Stimulated activated naive B cell treated with anti-CD40 and anti-IgM and Interleukin-4, amounts not matched to agents 10 μg/mL and 1 μg/mL and 100 μg/mL, for 72 hours (primary cell): Measurements from ENCODE around the gene KRT23.
"Not testable (repeated sequence)": the region's sequence is repeated elsewhere in the genome, so short reads cannot be mapped to it uniquely, and the experiment has no call there.

ENCODE experiments used
- ATAC-seq, 2 donors: fragments of 150-1000 bp; cut with Tn5 transposase; replicated peaks; 2 replicates each; pipeline ENCODE4 v1.10.0; 2021; ENCODE audit warnings: moderate library complexity in 1 of 2
- DNase-seq: peaks from one replicate; pipeline ENCODE4 v3.0.0; 2021
- H3K27ac Mint-ChIP-seq: one replicate; pipeline ENCODE4 v1.8.0; 2022; ENCODE audit warnings: mild to moderate bottlenecking, mixed read lengths
- H3K27me3 Mint-ChIP-seq, 2 donors: one replicate each; pipeline ENCODE4 v1.8.0; 2022; ENCODE audit warnings: mixed read lengths in 2 of 2
- H3K36me3 Mint-ChIP-seq, 2 donors: one replicate each; pipeline ENCODE4 v1.8.0; 2022; ENCODE audit warnings: mixed read lengths in 2 of 2, mild to moderate bottlenecking in 1 of 2
- H3K4me1 Mint-ChIP-seq, 2 donors: one replicate each; pipeline ENCODE4 v1.8.0; 2022; ENCODE audit warnings: mixed read lengths in 2 of 2, mild to moderate bottlenecking in 1 of 2
- H3K4me3 Mint-ChIP-seq, 2 donors: one replicate each; pipeline ENCODE4 v1.8.0; 2022; ENCODE audit warnings: mild to moderate bottlenecking in 2 of 2, mixed read lengths in 2 of 2, moderate library complexity in 1 of 2
- H3K9me3 Mint-ChIP-seq, 2 donors: one replicate each; pipeline ENCODE4 v1.8.0; 2022; ENCODE audit warnings: mixed read lengths in 2 of 2, mild to moderate bottlenecking in 1 of 2

Gene KRT23

DNA sequence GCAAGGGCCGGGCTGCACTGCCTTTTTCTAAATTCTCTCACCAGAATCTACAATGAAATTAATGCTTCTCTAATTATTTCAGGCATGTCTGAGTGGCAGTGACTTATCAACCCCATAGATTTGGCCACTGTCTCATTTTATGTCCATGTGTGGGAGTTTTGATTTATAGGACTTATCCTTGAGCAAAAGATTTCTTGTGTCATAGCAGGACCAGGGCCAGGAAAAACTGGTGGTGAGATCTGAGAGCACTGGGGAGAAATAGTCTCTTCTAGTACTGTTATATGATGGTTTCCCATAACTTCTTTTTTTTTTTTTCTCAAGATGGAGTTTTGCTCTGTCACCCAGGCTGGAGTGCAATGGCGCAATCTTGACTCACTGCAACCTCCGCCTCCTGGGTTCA lies 1.5 kb upstream of the KRT23 start:
- no peak for ATAC-seq

DNA sequence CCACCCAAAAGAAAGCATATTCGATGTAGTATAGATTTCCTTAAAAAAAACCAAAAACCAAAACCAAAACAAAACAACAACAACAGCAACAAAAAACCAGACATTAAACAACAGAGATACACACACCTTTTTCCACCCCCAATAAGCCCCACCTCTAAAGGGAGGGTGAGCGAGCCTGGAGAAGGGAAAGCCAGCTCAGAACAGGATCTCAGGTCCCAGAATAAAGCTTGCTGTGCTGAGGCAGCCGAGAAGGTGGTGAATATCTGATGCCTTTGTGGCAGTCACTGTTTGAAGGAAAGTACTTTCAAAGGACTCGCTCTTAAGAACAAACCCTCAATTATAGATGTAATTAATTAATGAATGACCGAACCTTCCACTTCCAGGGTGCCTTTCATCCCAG lies 470 bp downstream of the KRT23 start:
- H3K27ac Mint-ChIP-seq, result no peak overlapping the region
- H3K4me3 Mint-ChIP-seq, result no peak overlapping the region
- H3K27me3 Mint-ChIP-seq, result peaks cover 14 to 45% of the 10 kb centered on the region in 2 donors
- ATAC-seq (no peak), DNase-seq (no peak)
- no peaks in the 10 kb centered on the region for H3K36me3 Mint-ChIP-seq
- peaks cover 0 to 4% of the 10 kb centered on the region in 2 donors for H3K4me1 Mint-ChIP-seq
- no peaks in the 10 kb centered on the region for H3K9me3 Mint-ChIP-seq

More for the DNA sequence above, 1.5 kb upstream of the KRT23 start:
- Mint-ChIP-seq H3K27ac (no peak overlapping the region), H3K36me3 (peaks cover 0 to 1% of the 10 kb centered on the region in 2 donors), H3K27me3 (peaks cover 22 to 62% of the 10 kb centered on the region in 2 donors), H3K4me1 (peaks cover 0 to 4% of the 10 kb centered on the region in 2 donors), H3K4me3 (no peak overlapping the region), H3K9me3 (peaks cover 3 to 6% of the 10 kb centered on the region in 2 donors)
- DNase-seq, result no peak

GRCh38 chr17:40936437-40936971 lies 942 bp downstream of the KRT23 start:
- Mint-ChIP-seq H3K9me3 (no peaks in the 10 kb centered on the region), H3K4me1 (peaks cover 0 to 4% of the 10 kb centered on the region in 2 donors), H3K27me3 (peaks cover 14 to 44% of the 10 kb centered on the region in 2 donors), H3K27ac (no peak overlapping the region), H3K4me3 (no peak overlapping the region), H3K36me3 (no peaks in the 10 kb centered on the region)
- ATAC-seq (no peak), DNase-seq (no peak)

DNA sequence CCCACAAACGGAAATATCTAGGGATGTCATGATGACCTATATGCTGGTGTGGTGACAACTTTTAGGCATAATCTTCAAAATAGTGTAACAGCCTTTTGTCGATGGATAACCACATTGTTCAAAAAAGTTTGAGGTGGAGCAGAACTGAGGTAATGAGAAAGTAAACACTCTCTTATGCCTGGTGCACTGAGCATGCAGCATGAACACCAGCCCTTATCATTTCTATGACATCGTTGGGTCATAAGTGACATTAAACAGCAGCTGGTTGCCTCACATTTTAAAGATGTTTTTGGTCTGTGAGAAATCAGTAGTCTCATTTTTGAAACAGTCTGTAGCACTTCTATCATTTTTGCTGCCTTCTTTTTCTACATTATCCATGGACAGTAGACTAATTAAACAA lies 1.8 kb downstream of the KRT23 start:
- no peaks in the 10 kb centered on the region for H3K36me3 Mint-ChIP-seq
- peaks cover 0 to 4% of the 10 kb centered on the region in 2 donors for H3K4me1 Mint-ChIP-seq
- peaks cover 14 to 44% of the 10 kb centered on the region in 2 donors for H3K27me3 Mint-ChIP-seq
- H3K4me3 Mint-ChIP-seq, result no peak overlapping the region
- no peaks in the 10 kb centered on the region for H3K9me3 Mint-ChIP-seq
- H3K27ac Mint-ChIP-seq, result no peak overlapping the region
- ATAC-seq, result no peak
- DNase-seq, result no peak

- Mint-ChIP-seq H3K36me3 (no peaks in the 10 kb centered on the region), H3K4me1 (peaks cover 0 to 4% of the 10 kb centered on the region in 2 donors), H3K27ac (no peak overlapping the region), H3K4me3 (no peak overlapping the region), H3K9me3 (no peaks in the 10 kb centered on the region), H3K27me3 (peaks cover 16 to 35% of the 10 kb centered on the region in 2 donors)
- no peak for DNase-seq
- no peak for ATAC-seq
Measured at GRCh38 chr17:40932608-40933007, 4.8 kb downstream of the KRT23 start.

- H3K9me3 Mint-ChIP-seq, result no peaks in the 10 kb centered on the region
- no peak overlapping the region for H3K4me3 Mint-ChIP-seq
- H3K27me3 Mint-ChIP-seq, result peaks cover 23 to 35% of the 10 kb centered on the region in 2 donors
- H3K4me1 Mint-ChIP-seq, result no peaks in the 10 kb centered on the region
- DNase-seq (no peak), ATAC-seq (no peak)
- no peaks in the 10 kb centered on the region for H3K36me3 Mint-ChIP-seq
- no peak overlapping the region for H3K27ac Mint-ChIP-seq
Measured at GRCh38 chr17:40931311-40931710, 6.1 kb downstream of the KRT23 start.

GRCh38 chr17:40926341-40926740 lies 11.1 kb downstream of the KRT23 start:
- no peaks in the 10 kb centered on the region for H3K36me3 Mint-ChIP-seq
- H3K27me3 Mint-ChIP-seq, result peaks cover 26 to 45% of the 10 kb centered on the region in 2 donors
- no peak overlapping the region for H3K27ac Mint-ChIP-seq
- ATAC-seq, result no peak
- H3K4me1 Mint-ChIP-seq, result no peaks in the 10 kb centered on the region
- no peak for DNase-seq
- H3K9me3 Mint-ChIP-seq, result no peaks in the 10 kb centered on the region
- H3K4me3 Mint-ChIP-seq, result no peak overlapping the region

- DNase-seq (no peak), ATAC-seq (no peak)
- H3K27me3 Mint-ChIP-seq, result peaks cover 29 to 38% of the 10 kb centered on the region in 2 donors
- H3K36me3 Mint-ChIP-seq, result no peaks in the 10 kb centered on the region
- no peaks in the 10 kb centered on the region for H3K9me3 Mint-ChIP-seq
- H3K4me3 Mint-ChIP-seq, result no peak overlapping the region
- H3K27ac Mint-ChIP-seq, result no peak overlapping the region
- H3K4me1 Mint-ChIP-seq, result no peaks in the 10 kb centered on the region
Measured at GRCh38 chr17:40922239-40922638, 15.2 kb downstream of the KRT23 start.

DNA sequence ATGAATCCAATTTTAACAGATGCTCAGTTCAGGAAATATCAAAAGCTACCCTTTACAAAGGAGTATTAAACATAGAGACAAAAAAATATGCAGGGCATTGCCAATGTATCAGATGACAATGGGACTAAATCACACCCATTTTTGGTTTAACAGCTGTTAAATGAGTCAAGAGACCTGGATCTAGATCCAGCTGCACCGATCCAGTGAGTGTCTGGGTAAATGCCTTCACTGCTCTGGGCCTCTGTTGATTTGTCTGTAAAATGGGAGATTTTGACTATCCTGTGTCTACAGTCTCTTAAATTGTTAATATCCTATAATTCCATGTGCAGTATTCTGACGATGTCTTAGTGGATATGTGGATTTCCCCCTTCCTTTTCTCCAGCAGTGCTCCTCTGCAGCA lies 16.4 kb downstream of the KRT23 start:
- ATAC-seq, result no peak
- peaks cover 18 to 26% of the 10 kb centered on the region in 2 donors for H3K27me3 Mint-ChIP-seq
- DNase-seq, result no peak
- H3K9me3 Mint-ChIP-seq, result no peaks in the 10 kb centered on the region
- no peak overlapping the region for H3K4me3 Mint-ChIP-seq
- H3K36me3 Mint-ChIP-seq, result no peaks in the 10 kb centered on the region
- no peak overlapping the region for H3K27ac Mint-ChIP-seq
- H3K4me1 Mint-ChIP-seq, result peaks cover 0 to 3% of the 10 kb centered on the region in 2 donors

GRCh38 chr17:40917116-40917515 lies 20.3 kb downstream of the KRT23 start:
- not testable (repeated sequence) for H3K36me3 Mint-ChIP-seq, DNase-seq, H3K9me3 Mint-ChIP-seq, H3K4me3 Mint-ChIP-seq, ATAC-seq, H3K27ac Mint-ChIP-seq
- H3K27me3 Mint-ChIP-seq, result peaks cover 9 to 16% of the 10 kb centered on the region in 2 donors
- H3K4me1 Mint-ChIP-seq, result peaks cover 9 to 16% of the 10 kb centered on the region in 2 donors

GRCh38 chr17:40916366-40916765 lies 21.1 kb downstream of the KRT23 start:
- peaks cover 8 to 12% of the 10 kb centered on the region in 2 donors for H3K27me3 Mint-ChIP-seq
- no peak overlapping the region for H3K27ac Mint-ChIP-seq
- H3K36me3 Mint-ChIP-seq, result no peaks in the 10 kb centered on the region
- ATAC-seq (peak in 1 of 2 donors; percentile 1), DNase-seq (no peak)
- H3K4me1 Mint-ChIP-seq, result peaks cover 12 to 16% of the 10 kb centered on the region in 2 donors
- no peaks in the 10 kb centered on the region for H3K9me3 Mint-ChIP-seq
- H3K4me3 Mint-ChIP-seq, result no peak overlapping the region

GRCh38 chr17:40915721-40916256 lies 21.7 kb downstream of the KRT23 start:
- ATAC-seq (peak; percentile 70 to 80), DNase-seq (peak; percentile 6)
- no peak overlapping the region for H3K27ac Mint-ChIP-seq
- peaks cover 6 to 17% of the 10 kb centered on the region in 2 donors for H3K27me3 Mint-ChIP-seq
- H3K4me1 Mint-ChIP-seq, result peaks cover 12 to 16% of the 10 kb centered on the region in 2 donors
- no peaks in the 10 kb centered on the region for H3K36me3 Mint-ChIP-seq
- no peaks in the 10 kb centered on the region for H3K9me3 Mint-ChIP-seq
- no peak overlapping the region for H3K4me3 Mint-ChIP-seq

DNA sequence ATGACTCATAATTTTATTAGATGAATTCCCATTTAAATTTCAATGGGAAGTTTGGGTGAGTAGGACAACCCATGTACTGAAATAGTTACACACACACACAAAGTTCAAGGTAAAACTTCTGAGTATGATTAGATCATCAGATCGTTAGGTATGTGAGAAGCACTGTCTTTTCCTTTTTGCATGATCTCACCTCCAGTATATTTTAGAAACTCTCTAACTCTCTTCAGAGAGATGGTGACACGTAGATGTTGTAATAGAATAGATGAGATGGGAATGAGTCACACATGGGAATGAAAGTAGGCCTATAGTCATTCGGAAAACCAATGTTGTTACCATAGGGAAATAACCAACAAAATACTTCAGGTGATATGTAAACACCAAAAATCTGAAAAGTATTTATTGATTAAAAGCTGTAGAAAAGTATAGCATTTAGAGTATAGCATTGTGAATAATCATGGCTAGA lies 22.2 kb downstream of the KRT23 start:
- Mint-ChIP-seq H3K27me3 (peaks cover 6 to 22% of the 10 kb centered on the region in 2 donors), H3K36me3 (no peaks in the 10 kb centered on the region), H3K4me1 (peaks cover 14 to 16% of the 10 kb centered on the region in 2 donors), H3K9me3 (no peaks in the 10 kb centered on the region), H3K27ac (no peak overlapping the region), H3K4me3 (no peak overlapping the region)
- peak; percentile 68 to 76 for ATAC-seq
- DNase-seq, result no peak

- Mint-ChIP-seq H3K27ac (no peak overlapping the region), H3K4me1 (peaks cover 14 to 16% of the 10 kb centered on the region in 2 donors), H3K36me3 (no peaks in the 10 kb centered on the region), H3K4me3 (no peak overlapping the region), H3K27me3 (peaks cover 5 to 26% of the 10 kb centered on the region in 2 donors), H3K9me3 (no peaks in the 10 kb centered on the region)
- ATAC-seq (no peak), DNase-seq (no peak)
Measured at GRCh38 chr17:40914075-40914855, 23.2 kb downstream of the KRT23 start.
